WTC11 (cell line): ENCODE results near the gene SP2. TPM values are rescaled to one million over a fixed set of nuclear protein-coding genes. Genes with fewer than 3 reads are reported as not detected.

ENCODE experiments used
- ATAC-seq: fragments of 200-7000 bp; cut with Tn5 transposase; 2 replicates; pipeline ENCODE4 v1.10.0; 2021; ENCODE audit warnings: mild to moderate bottlenecking, moderate library complexity
- CTCF ChIA-PET: fragments of 300-600 bp; sonication (Branson Sonifier 250); formaldehyde crosslinking; loops from one replicate; lab custom pipeline; 2021; ENCODE audit warnings: antibody characterized with exemption; lab: Charles Lee
- POLR2A ChIA-PET: fragments of 350-600 bp; sonication (Branson Sonifier 250); formaldehyde crosslinking; loops from one replicate; lab custom pipeline; 2021; ENCODE audit warnings: antibody characterized with exemption; lab: Charles Lee
- DNase-seq: peaks from one replicate; pipeline ENCODE4 v3.0.0; 2021; ENCODE audit warnings: low spot score
- H3K27ac Mint-ChIP-seq: 2 replicates; pipeline ENCODE4 v1.8.0; 2021; ENCODE audit warnings: mixed read lengths
- H3K27me3 Mint-ChIP-seq: 2 replicates; pipeline ENCODE4 v1.8.0; 2021; ENCODE audit warnings: low read depth, mild to moderate bottlenecking, moderate library complexity, mixed read lengths
- H3K36me3 Mint-ChIP-seq: 2 replicates; pipeline ENCODE4 v1.8.0; 2021; ENCODE audit warnings: mixed read lengths
- H3K4me1 Mint-ChIP-seq: 2 replicates; pipeline ENCODE4 v1.8.0; 2022; ENCODE audit warnings: mixed read lengths
- H3K4me3 Mint-ChIP-seq: 2 replicates; pipeline ENCODE4 v1.8.0; 2021; ENCODE audit warnings: mild to moderate bottlenecking, moderate library complexity, mixed read lengths
- H3K9me3 Mint-ChIP-seq: 2 replicates; pipeline ENCODE4 v1.8.0; 2021; ENCODE audit warnings: mixed read lengths
- ATF1 ChIP-seq: sonication (generic); formaldehyde crosslinking; IDR thresholded peaks from 2 replicates; pipeline ENCODE4 v1.8.1; 2023; ENCODE audit warnings: mild to moderate bottlenecking, moderate library complexity, missing genetic modification reagents
- ELF4 ChIP-seq: sonication (generic); formaldehyde crosslinking; IDR thresholded peaks from 2 replicates; pipeline ENCODE4 v1.8.1; 2022; ENCODE audit warnings: low read depth, mild to moderate bottlenecking, moderate library complexity, missing genetic modification reagents
- GRHL2 ChIP-seq: fragments of 250-450 bp; sonication (Bioruptor Pico); IDR thresholded peaks from 2 replicates; pipeline ENCODE4 v1.8.0; 2022; ENCODE audit warnings: mild to moderate bottlenecking, moderate library complexity; ENCODE audit not compliant: insufficient replicate concordance, severe bottlenecking
- KAT7 ChIP-seq: sonication (generic); formaldehyde crosslinking; IDR thresholded peaks from 2 replicates; pipeline ENCODE4 v1.8.1; 2023; ENCODE audit warnings: missing genetic modification reagents, mild to moderate bottlenecking, borderline replicate concordance
- SMAD4 ChIP-seq: sonication (generic); formaldehyde crosslinking; IDR thresholded peaks from 2 replicates; pipeline ENCODE4 v1.8.0; 2022; ENCODE audit warnings: mild to moderate bottlenecking, missing genetic modification reagents
- ZBTB43 ChIP-seq: sonication (generic); formaldehyde crosslinking; IDR thresholded peaks from 2 replicates; pipeline ENCODE4 v1.8.1; 2023; ENCODE audit warnings: mild to moderate bottlenecking, missing genetic modification reagents
- ZNF317 ChIP-seq: sonication (generic); formaldehyde crosslinking; IDR thresholded peaks from 2 replicates; pipeline ENCODE4 v1.8.1; 2023; ENCODE audit warnings: low read depth, mild to moderate bottlenecking, moderate library complexity, missing genetic modification reagents, borderline replicate concordance
- ZNF396 ChIP-seq: fragments of 250-450 bp; sonication (Bioruptor Pico); IDR thresholded peaks from 2 replicates; pipeline ENCODE4 v1.8.0; 2021; ENCODE audit warnings: mild to moderate bottlenecking, moderate library complexity, borderline replicate concordance
- ZNF532 ChIP-seq: fragments of 250-450 bp; sonication (Bioruptor Pico); IDR thresholded peaks from 2 replicates; pipeline ENCODE4 v1.9.0; 2021; ENCODE audit warnings: mild to moderate bottlenecking, borderline replicate concordance
- total RNA-seq: library from RNA; stranded (reverse); gene quantifications from 3 replicates; pipeline ENCODE4 v1.2.3, GENCODE V29; 2021
- TF ChIP-seq, protein P1 (sequence below): sonication (generic); formaldehyde crosslinking; IDR thresholded peaks from 2 replicates; pipeline ENCODE4 v1.8.1; 2022; ENCODE audit warnings: low read depth, missing genetic modification reagents, borderline replicate concordance
- TF ChIP-seq, protein P2 (sequence below): sonication (generic); formaldehyde crosslinking; conservative IDR thresholded peaks from 2 replicates; pipeline ENCODE4 v1.8.1; 2023; ENCODE audit warnings: mild to moderate bottlenecking, low read depth, missing genetic modification reagents, moderate library complexity
- TF ChIP-seq, protein P3 (sequence below): sonication (generic); formaldehyde crosslinking; conservative IDR thresholded peaks from 2 replicates; pipeline ENCODE4 v1.8.1; 2022; ENCODE audit warnings: mild to moderate bottlenecking, missing genetic modification reagents
- TF ChIP-seq, protein P4 (sequence below): fragments of 250-450 bp; sonication (Bioruptor Pico); IDR thresholded peaks from 2 replicates; pipeline ENCODE4 v1.9.0; 2021; ENCODE audit warnings: moderate library complexity, mild to moderate bottlenecking, inconsistent platforms, borderline replicate concordance

The SP2 gene
- total RNA-seq, 1 experiment from 2014 or later = 9.9 TPM

DNA sequence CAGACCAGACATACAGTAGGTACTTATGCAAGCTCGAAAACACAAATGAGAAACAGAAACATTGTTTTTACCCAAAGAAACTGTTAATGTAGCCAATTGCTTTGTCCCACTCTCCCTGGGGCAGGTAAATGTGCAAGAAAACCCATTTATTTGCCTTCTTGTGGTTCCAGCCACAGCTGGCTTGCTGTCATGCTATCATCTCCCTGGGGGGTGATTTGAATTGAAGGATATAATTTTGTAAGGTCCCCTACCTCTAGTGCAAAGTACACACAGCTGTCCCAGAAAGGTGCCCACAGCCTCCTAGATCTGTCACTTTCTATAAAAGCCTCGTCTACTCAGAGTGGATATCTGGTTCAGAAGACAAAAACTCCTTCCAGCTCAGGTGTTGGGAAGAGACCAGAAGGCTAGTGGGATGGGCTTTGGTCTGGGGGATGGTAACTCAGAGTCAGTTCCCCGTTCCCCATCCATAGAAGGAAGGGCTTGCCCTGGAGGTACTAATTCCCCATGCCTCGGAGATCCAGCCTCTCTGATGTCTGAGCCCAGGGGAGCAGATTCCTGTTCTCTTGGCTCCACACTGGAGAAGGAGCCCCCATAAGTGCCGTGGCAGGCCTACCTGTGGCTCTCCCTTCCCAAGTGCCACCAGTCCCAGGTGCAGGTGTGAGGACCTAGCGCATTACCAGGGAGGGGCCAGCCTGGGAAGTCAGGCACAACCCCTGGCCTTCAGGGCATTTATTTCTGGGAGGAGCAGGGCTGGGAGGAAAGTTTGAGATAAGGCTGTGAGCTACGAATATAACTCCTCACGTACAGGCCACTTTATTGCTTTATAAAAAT is 64.0 kb downstream of the SP2 start:
- TF ChIP-seq, protein P1, sequence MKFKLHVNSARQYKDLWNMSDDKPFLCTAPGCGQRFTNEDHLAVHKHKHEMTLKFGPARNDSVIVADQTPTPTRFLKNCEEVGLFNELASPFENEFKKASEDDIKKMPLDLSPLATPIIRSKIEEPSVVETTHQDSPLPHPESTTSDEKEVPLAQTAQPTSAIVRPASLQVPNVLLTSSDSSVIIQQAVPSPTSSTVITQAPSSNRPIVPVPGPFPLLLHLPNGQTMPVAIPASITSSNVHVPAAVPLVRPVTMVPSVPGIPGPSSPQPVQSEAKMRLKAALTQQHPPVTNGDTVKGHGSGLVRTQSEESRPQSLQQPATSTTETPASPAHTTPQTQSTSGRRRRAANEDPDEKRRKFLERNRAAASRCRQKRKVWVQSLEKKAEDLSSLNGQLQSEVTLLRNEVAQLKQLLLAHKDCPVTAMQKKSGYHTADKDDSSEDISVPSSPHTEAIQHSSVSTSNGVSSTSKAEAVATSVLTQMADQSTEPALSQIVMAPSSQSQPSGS (CRISPR knock-in tag) = no peak
- TF ChIP-seq SMAD4 (CRISPR knock-in tag) = no peak
- no peak for TF ChIP-seq ZNF396
- no peak for TF ChIP-seq ZNF532
- TF ChIP-seq ELF4 (CRISPR knock-in tag) = no peak
- TF ChIP-seq, protein P2, sequence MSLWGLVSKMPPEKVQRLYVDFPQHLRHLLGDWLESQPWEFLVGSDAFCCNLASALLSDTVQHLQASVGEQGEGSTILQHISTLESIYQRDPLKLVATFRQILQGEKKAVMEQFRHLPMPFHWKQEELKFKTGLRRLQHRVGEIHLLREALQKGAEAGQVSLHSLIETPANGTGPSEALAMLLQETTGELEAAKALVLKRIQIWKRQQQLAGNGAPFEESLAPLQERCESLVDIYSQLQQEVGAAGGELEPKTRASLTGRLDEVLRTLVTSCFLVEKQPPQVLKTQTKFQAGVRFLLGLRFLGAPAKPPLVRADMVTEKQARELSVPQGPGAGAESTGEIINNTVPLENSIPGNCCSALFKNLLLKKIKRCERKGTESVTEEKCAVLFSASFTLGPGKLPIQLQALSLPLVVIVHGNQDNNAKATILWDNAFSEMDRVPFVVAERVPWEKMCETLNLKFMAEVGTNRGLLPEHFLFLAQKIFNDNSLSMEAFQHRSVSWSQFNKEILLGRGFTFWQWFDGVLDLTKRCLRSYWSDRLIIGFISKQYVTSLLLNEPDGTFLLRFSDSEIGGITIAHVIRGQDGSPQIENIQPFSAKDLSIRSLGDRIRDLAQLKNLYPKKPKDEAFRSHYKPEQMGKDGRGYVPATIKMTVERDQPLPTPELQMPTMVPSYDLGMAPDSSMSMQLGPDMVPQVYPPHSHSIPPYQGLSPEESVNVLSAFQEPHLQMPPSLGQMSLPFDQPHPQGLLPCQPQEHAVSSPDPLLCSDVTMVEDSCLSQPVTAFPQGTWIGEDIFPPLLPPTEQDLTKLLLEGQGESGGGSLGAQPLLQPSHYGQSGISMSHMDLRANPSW (CRISPR knock-in tag) = no peak
- ATAC-seq (no peak), DNase-seq (no peak)
- ChIA-PET POLR2A (no interaction called here), CTCF (interaction anchor here (1.2 to 3.4 kb wide), 5 partner anchors 10 to 119 kb away, joined by 4 to 21 read pairs (median 7); partner anchors contain the start of genes CDK5RAP3 and SCRN2)
- Mint-ChIP-seq H3K36me3 (no peaks in the 10 kb centered on the region), H3K4me1 (peaks cover 29% of the 10 kb centered on the region), H3K9me3 (peaks cover 10% of the 10 kb centered on the region), H3K4me3 (no peak overlapping the region), H3K27ac (no peak overlapping the region), H3K27me3 (peaks cover 20% of the 10 kb centered on the region)

DNA sequence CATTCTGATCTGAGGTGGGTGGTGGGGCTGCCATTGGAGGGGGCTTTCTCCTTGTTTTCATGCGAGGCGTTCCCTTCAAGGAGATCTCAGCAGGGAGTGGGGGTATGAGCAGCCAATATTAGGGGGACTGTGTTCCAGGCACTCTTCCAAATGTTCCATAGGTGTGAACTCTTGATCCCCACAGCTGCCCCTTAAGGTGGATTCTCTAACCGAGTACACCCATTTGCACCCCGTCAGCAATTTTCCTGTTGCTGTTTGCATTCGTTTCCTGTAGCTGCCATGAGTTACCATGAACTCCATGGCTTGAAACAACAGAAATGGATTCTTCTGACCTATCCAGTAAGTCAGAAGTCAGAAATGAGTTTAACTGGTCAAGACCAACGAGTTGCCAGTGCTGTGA is 65.4 kb downstream of the SP2 start:
- H3K27ac Mint-ChIP-seq = no peak overlapping the region
- POLR2A ChIA-PET = no interaction called here

More for the DNA sequence above, 65.4 kb downstream of the SP2 start:
- no peak for DNase-seq
- H3K4me3 Mint-ChIP-seq = no peak overlapping the region
- peaks cover 10% of the 10 kb centered on the region for H3K9me3 Mint-ChIP-seq
- peaks cover 28% of the 10 kb centered on the region for H3K4me1 Mint-ChIP-seq
- peaks cover 29% of the 10 kb centered on the region for H3K27me3 Mint-ChIP-seq
- H3K36me3 Mint-ChIP-seq = no peaks in the 10 kb centered on the region
- TF ChIP-seq, protein P3, sequence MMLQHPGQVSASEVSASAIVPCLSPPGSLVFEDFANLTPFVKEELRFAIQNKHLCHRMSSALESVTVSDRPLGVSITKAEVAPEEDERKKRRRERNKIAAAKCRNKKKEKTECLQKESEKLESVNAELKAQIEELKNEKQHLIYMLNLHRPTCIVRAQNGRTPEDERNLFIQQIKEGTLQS (CRISPR knock-in tag) = no peak
- no peak for TF ChIP-seq ZBTB43 (CRISPR knock-in tag)
- TF ChIP-seq KAT7 (CRISPR knock-in tag) = no peak
- no peak for TF ChIP-seq ZNF317
- TF ChIP-seq, protein P4, sequence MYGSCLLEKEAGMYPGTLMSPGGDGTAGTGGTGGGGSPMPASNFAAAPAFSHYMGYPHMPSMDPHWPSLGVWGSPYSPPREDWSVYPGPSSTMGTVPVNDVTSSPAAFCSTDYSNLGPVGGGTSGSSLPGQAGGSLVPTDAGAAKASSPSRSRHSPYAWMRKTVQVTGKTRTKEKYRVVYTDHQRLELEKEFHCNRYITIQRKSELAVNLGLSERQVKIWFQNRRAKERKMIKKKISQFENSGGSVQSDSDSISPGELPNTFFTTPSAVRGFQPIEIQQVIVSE = no peak
- TF ChIP-seq GRHL2 (CRISPR knock-in tag) = no peak
- no peak for TF ChIP-seq ATF1 (CRISPR knock-in tag)
- CTCF ChIA-PET = interaction anchor here (0.9 to 3.4 kb wide), 5 partner anchors 9 to 119 kb away, joined by 3 to 17 read pairs (median 5); partner anchors contain the start of gene CDK5RAP3
- no peak for ATAC-seq
